GM18951 (cell line): Measurements from ENCODE around the gene STARD3.

Source experiments
- POLR2A ChIP-seq: IDR thresholded peaks from 4 replicates; pipeline ENCODE4 v1.6.1; 2011; ENCODE audit warnings: mild to moderate bottlenecking; ENCODE audit not compliant: insufficient read length, insufficient read depth; ENCODE audit errors: extremely low read depth
- in situ Hi-C: fragments of 300-500 bp; cut with MboI; formaldehyde crosslinking; loops from one replicate; pipeline ENCODE4 v1.12.0; 2022; ENCODE audit warnings: low sequenced_read_pairs, mixed read lengths, inconsistent platforms; ENCODE audit not compliant: unreplicated experiment

The STARD3 gene

DNA sequence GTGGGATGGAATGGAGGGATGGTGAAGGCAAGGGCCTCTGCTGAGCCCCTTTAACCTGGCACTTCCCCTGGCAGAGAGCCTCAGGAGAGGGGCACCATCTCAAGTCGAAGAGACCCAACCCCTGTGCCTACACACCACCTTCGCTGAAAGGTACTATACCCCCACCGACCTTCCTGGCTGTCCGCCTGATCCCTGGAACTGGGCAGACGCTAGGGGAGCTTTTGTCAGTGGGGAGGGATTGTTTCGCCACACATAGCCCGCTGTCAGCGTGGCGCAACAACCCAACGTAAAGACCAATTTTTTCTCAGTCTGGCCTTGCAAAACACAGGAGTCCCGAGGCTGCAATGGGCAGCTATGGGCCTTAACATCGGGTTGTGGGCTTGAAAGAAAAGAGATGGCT is 7.0 kb upstream of the STARD3 start:
- in situ Hi-C loops: no loop called here
- no peak for TF ChIP-seq POLR2A

DNA sequence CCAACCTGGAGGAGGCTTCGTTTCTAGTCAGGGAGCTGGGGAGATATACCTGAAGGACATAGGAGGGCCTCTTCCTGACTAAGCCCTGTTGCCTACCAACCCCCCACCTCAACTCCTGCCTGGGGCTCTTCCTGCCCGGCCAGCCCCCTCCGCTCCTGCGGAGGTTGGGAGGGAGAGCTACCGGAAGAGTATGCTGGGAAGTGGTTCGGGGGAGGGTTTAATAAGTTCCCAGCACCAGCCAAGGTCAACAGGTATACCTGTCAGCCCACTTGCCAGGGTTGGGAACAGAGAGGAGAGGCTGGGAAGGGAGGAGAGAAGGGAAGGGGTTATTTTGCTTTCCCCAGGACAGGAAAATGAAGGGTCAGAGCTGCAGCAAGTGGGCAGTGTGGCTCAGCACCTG is 5.5 kb upstream of the STARD3 start:
- in situ Hi-C loops: no loop called here
- TF ChIP-seq POLR2A: no peak

DNA sequence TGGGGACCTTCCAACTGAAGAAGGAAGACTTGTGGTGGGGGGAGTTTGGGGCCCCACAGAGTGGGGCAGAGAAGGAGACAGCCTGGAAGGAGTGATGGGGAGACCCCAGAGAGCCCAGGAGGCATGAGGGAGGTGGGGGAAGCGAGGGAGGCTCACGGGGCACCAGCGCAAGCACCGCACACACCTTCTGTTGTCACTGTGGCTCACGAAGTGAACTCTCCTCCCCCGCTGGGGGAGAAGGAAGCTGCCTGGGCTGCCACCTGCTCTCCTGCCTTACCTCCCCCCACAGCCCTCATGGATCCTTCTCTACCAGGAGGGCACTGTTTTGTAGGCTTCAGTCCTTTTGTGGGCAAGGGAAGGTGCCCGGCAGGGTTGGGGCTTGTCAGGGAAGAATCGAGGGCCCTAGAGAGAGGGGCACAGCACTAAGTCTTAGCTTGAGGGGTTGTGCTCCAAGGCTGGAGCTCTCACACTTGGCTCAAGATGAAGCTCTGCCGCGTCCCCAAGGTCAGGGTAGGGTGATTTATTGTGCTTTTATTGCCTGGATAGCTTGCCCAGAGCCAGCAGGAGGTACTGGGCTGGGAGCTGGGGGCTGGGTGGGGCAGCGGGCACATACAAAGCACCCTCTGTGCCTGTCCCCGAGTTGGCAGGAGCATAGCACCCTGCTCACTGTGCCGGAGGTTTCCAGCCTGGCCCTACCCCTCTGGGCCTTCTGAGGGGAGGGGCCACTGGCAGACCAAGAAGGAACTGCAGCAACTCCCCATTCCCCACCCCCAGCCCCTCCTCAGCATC is 4.6 kb upstream of the STARD3 start:
- in situ Hi-C loops: no loop called here
- no peak for TF ChIP-seq POLR2A

GRCh38 chr17:39633570-39634183 is 3.3 kb upstream of the STARD3 start:
- TF ChIP-seq POLR2A: no peak
- in situ Hi-C loops: no loop called here

DNA sequence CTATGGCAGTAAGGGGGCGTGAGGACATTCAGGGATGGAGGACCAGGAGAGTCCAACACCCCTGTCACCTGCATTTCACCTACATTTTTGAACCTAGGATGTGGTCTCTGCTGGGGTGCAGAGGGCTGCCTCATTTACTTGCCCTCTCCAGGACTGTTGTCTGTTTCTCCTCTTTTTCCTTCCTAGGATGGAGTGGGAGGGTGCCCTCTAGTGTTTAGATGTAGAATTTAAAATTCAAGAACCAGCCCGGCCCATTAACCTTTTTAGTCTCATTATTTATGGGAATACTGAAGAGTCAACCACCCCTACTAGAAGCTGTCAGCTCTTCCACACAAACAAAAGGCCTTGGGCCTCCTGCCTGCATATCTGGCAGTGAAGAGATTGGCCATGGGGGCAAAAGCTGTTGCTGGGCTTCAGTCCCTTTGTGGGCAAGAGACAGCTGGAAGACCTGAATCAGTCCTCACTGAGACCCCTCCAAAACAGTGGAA is 2.5 kb upstream of the STARD3 start:
- TF ChIP-seq POLR2A: no peak
- in situ Hi-C loops: no loop called here

GRCh38 chr17:39635614-39636176 is 1.2 kb upstream of the STARD3 start:
- no peak for TF ChIP-seq POLR2A
- in situ Hi-C loops: no loop called here

DNA sequence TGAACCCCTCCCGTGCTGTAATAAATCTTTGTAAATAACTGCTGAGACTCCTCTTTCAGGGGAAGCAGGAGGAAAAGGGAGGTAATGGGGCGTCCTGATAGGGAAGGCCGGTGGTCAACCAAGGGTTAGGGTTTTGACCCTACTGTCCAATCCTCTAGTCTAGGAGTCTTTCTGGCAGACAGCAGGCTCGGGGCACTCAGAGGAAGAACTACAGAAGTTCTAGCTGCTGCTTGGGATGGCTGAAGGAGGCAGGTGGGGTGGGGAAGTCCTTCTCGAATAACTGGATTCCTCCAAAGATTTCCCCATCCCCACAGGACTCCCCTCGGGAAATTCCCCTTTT is 387 bp upstream of the STARD3 start:
- in situ Hi-C loops: no loop called here
- TF ChIP-seq POLR2A: no peak

GRCh38 chr17:39638317-39638716 is 1.4 kb downstream of the STARD3 start:
- in situ Hi-C loops: no loop called here
- no peak for TF ChIP-seq POLR2A

- in situ Hi-C loops: no loop called here
- no peak for TF ChIP-seq POLR2A
These were observed 2.1 kb downstream of the STARD3 start for GRCh38 chr17:39639043-39639442.

- in situ Hi-C loops: no loop called here
- TF ChIP-seq POLR2A: no peak
These were observed 2.9 kb downstream of the STARD3 start for GRCh38 chr17:39639566-39640458.

DNA sequence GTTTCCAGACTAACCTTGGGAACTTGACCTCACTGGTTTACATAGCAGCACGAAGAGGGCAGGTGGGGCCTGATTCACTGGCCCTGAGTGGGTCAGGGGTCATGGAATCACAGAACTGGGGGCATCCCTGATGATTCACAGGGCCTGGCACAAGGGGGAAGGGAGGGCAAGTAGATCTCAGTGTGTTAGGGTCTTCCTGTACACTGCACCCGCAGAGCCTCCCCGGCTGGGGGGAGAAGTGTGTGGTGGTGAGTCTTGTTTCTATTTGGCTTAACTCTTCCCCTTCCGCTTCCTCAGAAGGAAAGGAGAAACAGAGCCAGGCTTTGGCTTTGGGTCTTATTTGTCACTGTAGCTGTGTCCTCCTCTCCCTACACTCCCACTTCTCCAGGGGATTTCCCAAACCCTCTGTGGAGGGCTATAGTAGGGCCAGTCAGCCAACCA is 3.7 kb downstream of the STARD3 start:
- in situ Hi-C loops: no loop called here
- no peak for TF ChIP-seq POLR2A

GRCh38 chr17:39641097-39641496 is 4.2 kb downstream of the STARD3 start:
- in situ Hi-C loops: no loop called here
- TF ChIP-seq POLR2A: no peak

GRCh38 chr17:39641883-39642282 is 4.9 kb downstream of the STARD3 start:
- TF ChIP-seq POLR2A: no peak
- in situ Hi-C loops: no loop called here
